C4-2B (cell line): Measurements from ENCODE around the gene CCDC9.

ENCODE experiments used
- ZFX ChIP-seq: fragments of 450-650 bp; IDR thresholded peaks from 2 replicates; pipeline ENCODE4 v1.6.1; 2017
- TF ChIP-seq, protein P1 (sequence below): fragments of 450-650 bp; conservative IDR thresholded peaks from 2 replicates; pipeline ENCODE4 v1.5.1; 2017; ENCODE audit warnings: mild to moderate bottlenecking

DNA sequence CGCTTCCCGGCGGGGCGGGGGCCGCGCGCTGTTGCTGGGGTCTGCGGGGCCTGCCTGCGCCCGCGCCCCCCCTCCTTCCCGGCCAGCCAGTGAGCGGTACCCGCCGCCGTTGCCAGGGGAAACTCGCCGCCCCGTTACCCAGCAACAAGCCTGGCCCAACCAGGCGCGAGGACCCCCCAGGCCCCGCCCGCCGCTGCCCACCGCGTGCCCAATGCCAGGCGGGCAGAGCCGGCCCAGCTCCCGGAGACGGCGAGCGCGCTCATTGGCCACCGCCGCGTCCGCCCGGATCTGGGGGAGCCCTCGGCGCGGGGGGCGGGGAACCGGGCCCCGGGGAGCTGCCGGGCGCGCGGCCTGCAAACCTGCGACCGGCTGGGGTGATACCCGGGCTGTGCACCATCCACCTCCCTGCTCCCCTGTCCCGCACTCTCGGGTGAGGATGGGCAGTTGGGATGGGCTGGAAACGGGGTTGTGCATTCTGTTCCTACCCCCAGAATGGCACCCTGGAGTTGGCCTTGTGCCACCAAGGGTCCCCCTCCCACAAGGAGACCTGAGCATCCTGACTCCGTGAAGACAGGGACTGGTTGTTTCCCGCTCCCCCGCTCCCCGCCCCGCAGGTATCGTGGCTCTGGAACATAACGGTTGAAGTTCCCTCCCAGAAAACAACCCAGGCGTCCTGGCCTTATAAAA lies 16.6 kb upstream of the CCDC9 start:
- TF ChIP-seq, protein P1, sequence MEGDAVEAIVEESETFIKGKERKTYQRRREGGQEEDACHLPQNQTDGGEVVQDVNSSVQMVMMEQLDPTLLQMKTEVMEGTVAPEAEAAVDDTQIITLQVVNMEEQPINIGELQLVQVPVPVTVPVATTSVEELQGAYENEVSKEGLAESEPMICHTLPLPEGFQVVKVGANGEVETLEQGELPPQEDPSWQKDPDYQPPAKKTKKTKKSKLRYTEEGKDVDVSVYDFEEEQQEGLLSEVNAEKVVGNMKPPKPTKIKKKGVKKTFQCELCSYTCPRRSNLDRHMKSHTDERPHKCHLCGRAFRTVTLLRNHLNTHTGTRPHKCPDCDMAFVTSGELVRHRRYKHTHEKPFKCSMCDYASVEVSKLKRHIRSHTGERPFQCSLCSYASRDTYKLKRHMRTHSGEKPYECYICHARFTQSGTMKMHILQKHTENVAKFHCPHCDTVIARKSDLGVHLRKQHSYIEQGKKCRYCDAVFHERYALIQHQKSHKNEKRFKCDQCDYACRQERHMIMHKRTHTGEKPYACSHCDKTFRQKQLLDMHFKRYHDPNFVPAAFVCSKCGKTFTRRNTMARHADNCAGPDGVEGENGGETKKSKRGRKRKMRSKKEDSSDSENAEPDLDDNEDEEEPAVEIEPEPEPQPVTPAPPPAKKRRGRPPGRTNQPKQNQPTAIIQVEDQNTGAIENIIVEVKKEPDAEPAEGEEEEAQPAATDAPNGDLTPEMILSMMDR = no peak
- TF ChIP-seq ZFX = no peak
